Smooth muscle cell (in vitro differentiated cells): ENCODE measurements around the gene FAT1. TPM values are rescaled to one million over a fixed set of nuclear protein-coding genes. Genes with fewer than 3 reads are reported as not detected.
A peak's percentile ranks its signal among the peaks of the same experiment; 100 is the strongest.

Experiments used
- DNase-seq: peaks from one replicate; lab custom pipeline; 2025; ENCODE audit not compliant: unreplicated experiment; lab: John Stamatoyannopoulos, UW
- H2AFZ ChIP-seq: fragments of 200-600 bp; sonication (generic); 2 replicates; pipeline ENCODE4 v1.6.0; 2016; ENCODE audit warnings: antibody characterized with exemption, low read depth, mild to moderate bottlenecking
- H3F3A ChIP-seq: fragments of 200-600 bp; sonication (generic); 2 replicates; pipeline ENCODE4 v1.6.0; 2017; ENCODE audit warnings: antibody characterized with exemption, low read depth
- H3K27ac ChIP-seq: fragments of 200-600 bp; sonication (generic); 2 replicates; pipeline ENCODE4 v1.5.1; 2016; ENCODE audit warnings: low read depth, mild to moderate bottlenecking
- H3K27me3 ChIP-seq: fragments of 200-600 bp; sonication (generic); 2 replicates; pipeline ENCODE4 v1.6.1; 2016; ENCODE audit warnings: low read depth, mild to moderate bottlenecking
- H3K36me3 ChIP-seq: fragments of 200-600 bp; sonication (generic); 2 replicates; pipeline ENCODE4 v1.5.1; 2016; ENCODE audit warnings: low read depth
- H3K4me1 ChIP-seq: fragments of 200-600 bp; sonication (generic); 2 replicates; pipeline ENCODE4 v1.5.1; 2016; ENCODE audit warnings: low read depth
- H3K4me2 ChIP-seq: fragments of 200-600 bp; sonication (generic); 2 replicates; pipeline ENCODE4 v1.6.0; 2016; ENCODE audit warnings: mild to moderate bottlenecking
- H3K4me3 ChIP-seq: fragments of 200-600 bp; sonication (generic); 2 replicates; pipeline ENCODE4 v1.5.1; 2016; ENCODE audit warnings: mild to moderate bottlenecking
- H3K79me2 ChIP-seq: fragments of 200-600 bp; sonication (generic); 2 replicates; pipeline ENCODE4 v1.6.0; 2016; ENCODE audit warnings: low read depth, mild to moderate bottlenecking
- H3K9ac ChIP-seq: fragments of 200-600 bp; sonication (generic); 2 replicates; pipeline ENCODE4 v1.6.0; 2016; ENCODE audit warnings: low read depth
- H3K9me3 ChIP-seq: fragments of 200-600 bp; sonication (generic); replicated peaks from 2 replicates; pipeline ENCODE4 v1.5.1; 2016; ENCODE audit warnings: low read depth
- H4K20me1 ChIP-seq: fragments of 200-600 bp; sonication (generic); 2 replicates; pipeline ENCODE4 v1.6.0; 2016; ENCODE audit warnings: low read depth
- WGBS: methylation state at CpG from one replicate; pipeline ENCODE4 v1.1.7; 2016; ENCODE audit warnings: low lambda C conversion rate; 5-methylcytosine and 5-hydroxymethylcytosine counted together
- polyA plus RNA-seq: library from polyadenylated mRNA; unstranded; fragments of >200 nt; fragmentation: Nextera tagmentation; extraction: Ambion mirVana; gene quantifications from 2 replicates; pipeline ENCODE4 v1.2.1, GENCODE V29; 2016
- total RNA-seq: library from RNA; depleted of rRNA; stranded (reverse); fragments of >200 nt; gene quantifications from 2 replicates; pipeline ENCODE4 v1.2.3, GENCODE V29; 2014
- TF ChIP-seq, protein P1 (sequence below): fragments of 200-600 bp; sonication (generic); IDR thresholded peaks from 2 replicates; pipeline ENCODE4 v1.5.1; 2017; ENCODE audit warnings: borderline replicate concordance, mild to moderate bottlenecking, antibody characterized with exemption; ENCODE audit not compliant: insufficient read depth, poor library complexity, severe bottlenecking

Gene FAT1
- total and polyA plus RNA-seq, 2 experiments from 2014 or later, result 42.4 to 395 TPM

GRCh38 chr4:186554914-186555827 is 168.5 kb downstream of the FAT1 start, which contains the start of gene MTNR1A:
TSS of gene MTNR1A (minus strand) at chr4:186555567. CDS start at chr4:186555365, 202 bp downstream.
- H3K27me3 ChIP-seq, result peaks cover 62% of the 10 kb centered on the region
- no peaks in the 10 kb centered on the region for H3K36me3 ChIP-seq
- peaks cover 8% of the 10 kb centered on the region for H3K4me1 ChIP-seq
- H3F3A ChIP-seq, result peaks cover 3% of the 10 kb centered on the region
- peak within 1 kb of the TSS; percentile 46 for H2AFZ ChIP-seq
- H3K9me3 ChIP-seq, result no peaks in the 10 kb centered on the region
- TF ChIP-seq, protein P1, sequence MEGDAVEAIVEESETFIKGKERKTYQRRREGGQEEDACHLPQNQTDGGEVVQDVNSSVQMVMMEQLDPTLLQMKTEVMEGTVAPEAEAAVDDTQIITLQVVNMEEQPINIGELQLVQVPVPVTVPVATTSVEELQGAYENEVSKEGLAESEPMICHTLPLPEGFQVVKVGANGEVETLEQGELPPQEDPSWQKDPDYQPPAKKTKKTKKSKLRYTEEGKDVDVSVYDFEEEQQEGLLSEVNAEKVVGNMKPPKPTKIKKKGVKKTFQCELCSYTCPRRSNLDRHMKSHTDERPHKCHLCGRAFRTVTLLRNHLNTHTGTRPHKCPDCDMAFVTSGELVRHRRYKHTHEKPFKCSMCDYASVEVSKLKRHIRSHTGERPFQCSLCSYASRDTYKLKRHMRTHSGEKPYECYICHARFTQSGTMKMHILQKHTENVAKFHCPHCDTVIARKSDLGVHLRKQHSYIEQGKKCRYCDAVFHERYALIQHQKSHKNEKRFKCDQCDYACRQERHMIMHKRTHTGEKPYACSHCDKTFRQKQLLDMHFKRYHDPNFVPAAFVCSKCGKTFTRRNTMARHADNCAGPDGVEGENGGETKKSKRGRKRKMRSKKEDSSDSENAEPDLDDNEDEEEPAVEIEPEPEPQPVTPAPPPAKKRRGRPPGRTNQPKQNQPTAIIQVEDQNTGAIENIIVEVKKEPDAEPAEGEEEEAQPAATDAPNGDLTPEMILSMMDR, result no peak
- no peak within 1 kb of the TSS for H3K9ac ChIP-seq
- WGBS, result 3% methylated on average over 78 of the region's 91 CpGs
- H3K27ac ChIP-seq, result no peak within 1 kb of the TSS
- DNase-seq, result no peak
- H3K4me3 ChIP-seq, result peak within 1 kb of the TSS; percentile 50
- H4K20me1 ChIP-seq, result no peaks in the 10 kb centered on the region
- H3K79me2 ChIP-seq, result no peaks in the 10 kb centered on the region
- peak within 1 kb of the TSS; percentile 91 for H3K4me2 ChIP-seq

DNA sequence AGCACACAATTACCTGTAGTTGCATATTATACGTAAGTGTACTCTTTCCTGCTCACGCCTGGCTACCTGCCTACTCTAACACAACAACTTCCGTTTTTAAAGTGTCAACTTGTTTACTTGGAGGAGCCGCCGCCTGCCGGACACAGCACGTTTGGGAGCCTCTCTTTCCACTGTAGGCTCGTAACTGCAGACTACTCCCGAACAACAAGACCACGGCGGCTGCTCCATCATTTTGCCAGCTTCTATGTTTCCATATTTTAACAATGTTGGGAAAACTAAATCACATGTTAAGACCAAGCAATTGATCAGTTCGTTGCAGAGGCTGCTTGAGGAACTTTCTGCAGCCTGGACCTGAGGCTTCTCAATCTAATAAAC is 169.1 kb downstream of the FAT1 start:
- H3K9me3 ChIP-seq, result no peaks in the 10 kb centered on the region
- peak overlapping the region; percentile 46 for H2AFZ ChIP-seq
- peaks cover 8% of the 10 kb centered on the region for H3K4me1 ChIP-seq
- no peak overlapping the region for H3K9ac ChIP-seq
- TF ChIP-seq, protein P1, result no peak
- peaks cover 68% of the 10 kb centered on the region for H3K27me3 ChIP-seq
- H3F3A ChIP-seq, result peaks cover 3% of the 10 kb centered on the region
- H3K27ac ChIP-seq, result no peak overlapping the region
- H3K36me3 ChIP-seq, result no peaks in the 10 kb centered on the region
- H3K79me2 ChIP-seq, result no peaks in the 10 kb centered on the region
- DNase-seq, result no peak
- H4K20me1 ChIP-seq, result no peaks in the 10 kb centered on the region
- 18% methylated on average over 12 of the region's 12 CpGs for WGBS
- H3K4me2 ChIP-seq, result peak overlapping the region; percentile 91
- peak overlapping the region; percentile 50 for H3K4me3 ChIP-seq

DNA sequence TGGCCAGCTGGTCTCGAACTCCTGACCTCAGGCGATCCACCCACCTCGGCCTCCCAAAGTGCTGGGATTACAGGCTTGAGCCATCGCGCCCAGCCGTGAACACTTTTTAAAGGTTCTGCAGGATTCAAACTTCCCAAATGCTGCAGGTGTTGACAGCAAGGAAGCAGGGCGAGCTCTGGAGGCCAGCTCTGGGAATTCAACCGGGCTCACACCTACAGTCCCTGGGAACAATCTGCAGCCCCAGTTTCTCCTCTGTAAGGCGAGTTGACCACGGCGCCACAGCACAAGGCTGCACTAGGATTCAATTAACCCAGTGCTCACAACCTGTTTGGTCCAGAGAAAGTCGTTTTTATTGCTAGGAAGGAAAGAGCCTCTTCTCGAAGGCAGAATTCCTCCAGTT is 169.9 kb downstream of the FAT1 start:
- TF ChIP-seq, protein P1, result no peak
- Histone ChIP-seq H4K20me1 (no peaks in the 10 kb centered on the region), H3K4me3 (no peak overlapping the region), H3K27me3 (peaks cover 76% of the 10 kb centered on the region), H3K79me2 (no peaks in the 10 kb centered on the region), H3K4me1 (peaks cover 8% of the 10 kb centered on the region), H3K27ac (no peak overlapping the region), H2AFZ (no peak overlapping the region), H3K36me3 (no peaks in the 10 kb centered on the region), H3K4me2 (no peak overlapping the region), H3K9me3 (no peaks in the 10 kb centered on the region), H3F3A (peaks cover 3% of the 10 kb centered on the region), H3K9ac (no peak overlapping the region)
- 70% methylated on average over 13 of the region's 13 CpGs for WGBS
- DNase-seq, result no peak

DNA sequence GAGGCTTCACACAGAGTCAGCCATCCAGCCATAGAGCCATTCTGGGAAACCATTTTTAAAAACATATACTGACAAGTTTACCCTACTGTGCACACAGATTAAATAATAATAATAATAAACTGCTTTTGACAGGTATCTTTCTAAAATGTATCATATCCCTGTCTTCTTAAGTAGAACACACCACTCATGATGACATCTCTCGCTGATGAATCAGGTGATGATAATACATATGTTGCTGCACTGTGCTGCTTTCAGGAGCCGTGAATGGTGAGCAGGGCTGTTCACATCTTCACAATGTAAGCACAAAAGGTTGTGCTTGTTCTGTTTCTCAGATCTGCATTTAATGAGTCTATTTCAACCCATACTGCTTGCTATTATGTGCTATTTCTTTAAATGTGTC is 171.8 kb downstream of the FAT1 start:
- Histone ChIP-seq H3K27me3 (peaks cover 89% of the 10 kb centered on the region), H3K9me3 (no peaks in the 10 kb centered on the region), H3K79me2 (no peaks in the 10 kb centered on the region), H3K4me3 (no peak overlapping the region), H3K4me1 (peaks cover 8% of the 10 kb centered on the region), H3K27ac (no peak overlapping the region), H4K20me1 (no peaks in the 10 kb centered on the region), H3K9ac (no peak overlapping the region), H3K36me3 (no peaks in the 10 kb centered on the region), H2AFZ (no peak overlapping the region), H3K4me2 (no peak overlapping the region), H3F3A (no peaks in the 10 kb centered on the region)
- 95% methylated on average over 2 of the region's 2 CpGs for WGBS
- no peak for DNase-seq
- TF ChIP-seq, protein P1, result no peak
